HG03139 (cell line): ENCODE data around the gene PCDH19.

Source experiments
- ATAC-seq: cut with Tn5 transposase; IDR thresholded peaks from one replicate; pipeline ENCODE4 v1.9.1; 2021; ENCODE audit not compliant: unreplicated experiment

The PCDH19 gene

DNA sequence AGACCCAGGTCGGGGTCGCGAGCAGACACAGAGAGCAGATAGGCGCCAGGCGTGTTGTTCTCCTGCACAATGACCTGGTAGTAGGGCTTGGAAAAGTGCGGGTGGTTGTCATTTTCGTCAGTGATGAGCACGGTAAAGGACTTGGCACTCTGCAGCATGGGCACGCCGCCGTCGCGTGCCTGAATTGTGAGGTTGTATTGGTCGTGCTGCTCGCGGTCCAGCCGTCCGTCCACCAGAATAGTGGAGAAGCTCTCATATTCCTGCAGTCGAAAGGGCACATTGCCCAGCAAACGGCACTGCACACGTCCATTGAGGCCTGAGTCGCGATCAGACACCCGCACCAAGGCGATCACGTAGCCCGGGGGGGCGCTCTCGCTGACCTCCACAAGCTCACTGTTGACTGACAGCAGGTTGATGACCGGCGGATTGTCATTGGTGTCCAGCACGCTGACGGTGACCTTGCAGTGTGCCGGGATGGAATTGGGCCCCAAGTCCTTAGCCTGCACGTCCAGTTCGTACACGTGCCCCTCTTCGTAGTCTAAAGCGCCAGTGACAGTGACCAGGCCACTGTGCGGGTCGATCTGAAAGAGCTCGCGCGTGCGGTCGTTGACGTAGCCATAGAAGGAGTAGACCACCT lies 2.8 kb downstream of the PCDH19 start:
- no peak for ATAC-seq

DNA sequence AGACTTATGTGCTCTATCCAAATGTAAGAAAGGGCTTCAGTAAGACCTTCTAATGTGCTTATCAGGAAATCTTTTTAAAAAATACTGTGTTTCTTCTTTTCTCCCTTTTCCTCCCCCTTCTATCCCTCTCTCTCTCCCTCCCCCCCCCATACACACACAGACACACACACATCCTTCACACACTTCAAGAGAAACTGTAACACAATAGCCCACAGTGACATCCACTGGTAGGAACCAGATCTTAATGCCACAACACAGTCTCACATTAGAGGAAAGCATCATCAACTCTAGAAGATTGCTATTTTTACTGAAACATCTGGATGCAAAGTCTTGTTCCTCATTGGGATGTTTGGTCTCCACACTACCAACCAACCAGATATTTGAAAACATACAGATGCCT lies 4.6 kb downstream of the PCDH19 start:
- ATAC-seq = no peak

DNA sequence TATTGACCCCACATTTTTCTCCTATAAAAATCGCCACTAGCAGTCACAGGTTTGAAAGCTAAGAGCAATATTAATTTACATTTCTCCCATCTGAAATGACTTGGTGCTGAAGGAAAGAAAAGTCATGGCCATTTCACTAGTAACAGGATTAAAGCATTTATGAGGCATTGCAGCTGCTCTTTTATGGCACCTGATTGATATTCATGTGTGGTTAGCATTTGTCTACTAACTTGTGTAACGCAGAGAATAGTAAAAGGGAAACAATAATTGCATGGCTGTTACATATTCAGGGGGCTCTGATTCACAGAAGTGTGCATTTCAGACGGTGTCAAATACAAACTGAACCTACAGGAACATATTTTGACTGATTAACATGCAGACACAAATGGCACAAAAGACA lies 5.2 kb downstream of the PCDH19 start:
- no peak for ATAC-seq

DNA sequence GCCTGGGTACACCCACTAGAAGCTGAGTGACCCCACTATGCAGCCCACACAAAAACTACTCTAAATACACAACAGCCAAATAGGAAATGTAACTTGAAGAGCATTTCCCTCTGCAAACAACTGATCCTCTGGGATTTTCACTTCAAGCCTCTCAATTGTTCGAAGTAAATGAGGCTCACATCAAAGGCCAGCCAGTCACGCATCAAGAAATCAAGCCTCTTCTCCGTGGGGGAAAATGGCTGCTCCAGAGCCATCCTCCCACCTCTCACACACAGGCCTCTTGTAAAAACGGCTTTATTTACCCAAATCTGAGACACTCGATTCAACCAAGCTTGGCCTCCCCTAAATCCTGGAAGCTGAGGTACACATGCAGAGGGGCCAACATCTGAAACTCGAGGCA lies 14.3 kb downstream of the PCDH19 start:
- no peak for ATAC-seq

DNA sequence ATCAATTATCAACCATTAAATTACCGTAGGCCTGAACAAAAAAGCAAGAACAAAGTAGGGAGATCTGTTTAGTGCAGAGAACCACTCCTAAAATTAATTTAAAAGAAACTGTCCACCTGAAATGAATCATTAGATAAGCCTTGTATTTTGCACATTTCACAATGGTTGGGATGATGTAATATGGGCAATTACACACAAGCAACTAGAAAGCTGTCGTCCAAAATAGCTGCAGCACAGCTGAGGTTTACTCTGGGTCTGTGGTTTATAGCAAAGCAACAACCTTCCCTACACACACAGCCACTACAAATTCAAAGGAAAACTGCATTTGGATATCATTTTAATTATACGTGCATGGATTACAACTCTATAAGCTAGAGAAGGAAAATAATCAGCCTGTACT lies 28.5 kb downstream of the PCDH19 start:
- ATAC-seq = no peak

DNA sequence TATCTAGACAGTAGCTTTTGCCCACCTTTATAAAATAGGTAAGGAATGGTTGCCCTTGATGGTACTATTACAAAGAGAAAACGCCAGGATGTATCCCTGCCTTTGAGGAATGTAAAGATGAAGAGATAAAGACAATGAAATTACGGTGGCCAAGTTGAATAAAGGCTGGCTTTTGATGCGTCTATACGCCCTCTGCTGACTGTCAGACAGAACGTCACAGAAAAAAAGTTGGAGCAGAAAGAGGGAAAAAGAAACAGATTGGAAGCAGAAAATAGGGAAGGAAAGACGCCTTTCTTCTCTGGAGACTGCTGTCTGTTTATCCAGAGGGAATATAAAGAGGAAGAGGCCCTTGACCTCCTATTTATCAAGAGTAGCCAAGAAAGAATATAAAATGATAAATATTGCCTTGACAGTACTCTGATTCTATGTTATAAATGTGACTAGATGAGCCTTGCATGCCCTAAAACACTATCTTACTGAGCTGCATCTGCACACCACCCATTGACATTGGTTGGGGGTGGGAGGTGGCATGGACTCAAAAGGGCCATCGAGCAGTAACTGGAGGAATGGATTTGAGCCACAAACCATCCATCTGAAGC lies 30.6 kb downstream of the PCDH19 start:
- no peak for ATAC-seq

DNA sequence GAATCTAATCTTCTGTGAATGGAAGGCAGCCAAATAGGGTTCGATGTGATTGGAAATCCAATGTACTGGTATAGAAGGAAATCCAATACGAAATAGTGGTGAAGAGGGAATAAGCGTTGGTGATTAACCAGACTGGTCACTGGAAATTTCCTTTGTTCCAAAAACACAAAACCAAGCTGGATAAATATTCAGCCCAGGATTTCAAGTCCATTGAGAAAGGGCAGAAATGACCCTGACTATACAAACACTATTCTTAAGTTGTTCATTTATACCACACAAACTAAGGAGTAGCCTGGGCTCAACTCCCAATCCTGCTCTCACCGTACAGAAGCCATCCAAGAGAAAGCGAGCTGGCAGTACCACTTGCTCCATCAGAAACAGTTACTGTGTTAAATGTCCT lies 32.2 kb downstream of the PCDH19 start:
- ATAC-seq = no peak

DNA sequence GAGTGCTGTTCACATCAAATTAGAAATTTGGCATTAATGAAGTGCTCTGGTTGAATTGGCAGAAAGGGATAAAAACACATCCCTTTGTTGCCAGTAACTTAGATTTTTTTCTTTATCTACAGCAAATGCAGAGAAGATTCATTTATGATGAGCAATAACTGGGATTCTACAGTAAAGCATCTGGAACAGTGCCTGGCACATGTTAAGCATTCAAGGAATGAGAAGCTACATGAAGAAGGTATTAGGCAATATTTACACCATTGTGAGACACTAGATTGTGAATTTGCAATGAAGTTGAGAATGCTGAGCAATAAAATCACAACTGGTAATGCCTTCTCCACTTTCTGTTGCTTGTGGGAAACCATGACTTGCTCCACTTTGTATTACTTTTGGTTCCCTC lies 33.5 kb downstream of the PCDH19 start:
- no peak for ATAC-seq

DNA sequence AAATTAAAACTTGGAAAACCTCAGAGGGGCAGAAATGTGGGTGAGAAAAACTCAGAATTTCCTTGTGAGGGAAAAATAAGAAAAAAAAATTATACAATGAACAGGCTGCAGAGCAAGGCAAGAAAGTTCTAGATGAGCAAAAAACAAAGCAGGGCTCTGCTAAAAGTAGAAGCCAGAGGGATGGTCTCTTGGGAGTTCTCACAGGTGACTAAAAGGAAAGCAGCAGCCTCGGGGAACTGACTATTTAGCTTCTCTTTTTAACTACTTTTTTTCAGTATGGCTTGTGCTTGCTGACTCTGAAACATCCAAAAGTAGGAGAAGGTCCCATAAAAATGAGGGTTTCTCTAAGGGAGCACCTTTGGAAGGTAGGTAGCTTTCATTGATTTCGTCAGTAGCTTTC lies 36.4 kb downstream of the PCDH19 start:
- ATAC-seq = no peak

DNA sequence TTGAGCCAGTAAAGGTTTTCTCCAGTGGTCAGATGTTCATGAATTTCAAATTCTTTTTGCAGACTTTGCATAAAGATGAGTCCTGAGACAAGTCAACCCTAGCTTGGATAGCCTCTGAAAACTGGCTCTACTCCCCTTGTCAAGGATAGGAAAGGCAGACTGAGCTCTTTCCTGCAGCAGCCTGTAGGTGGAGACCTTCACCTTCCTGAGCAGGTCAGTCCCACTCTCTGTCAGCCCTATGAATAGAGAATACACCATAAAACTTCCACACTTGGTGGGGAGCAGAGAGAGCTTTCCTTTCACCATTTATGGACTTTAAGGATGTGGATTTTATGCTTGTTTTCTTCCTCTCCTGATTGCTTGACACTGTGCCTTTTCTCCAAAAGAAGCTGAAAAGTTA lies 41.9 kb downstream of the PCDH19 start:
- no peak for ATAC-seq

DNA sequence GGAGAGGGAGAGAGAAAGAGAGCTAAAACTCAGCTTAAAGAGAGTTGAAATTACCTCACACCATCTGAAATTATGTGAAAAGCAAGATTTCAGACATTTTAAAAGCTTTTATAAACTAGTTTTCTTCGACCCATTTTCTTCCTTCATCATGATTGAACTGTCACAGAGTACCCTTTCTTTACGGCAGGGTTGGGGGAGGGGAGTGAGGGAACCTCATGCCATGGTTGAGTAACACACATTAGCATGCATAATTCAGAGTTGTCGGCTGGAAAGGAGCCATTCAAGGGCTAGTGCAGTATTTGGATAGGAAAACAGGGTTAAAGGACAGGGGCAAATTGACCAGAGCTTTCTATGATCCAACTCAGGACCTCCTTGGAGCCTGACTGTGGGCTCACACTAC lies 46.2 kb downstream of the PCDH19 start:
- no peak for ATAC-seq

DNA sequence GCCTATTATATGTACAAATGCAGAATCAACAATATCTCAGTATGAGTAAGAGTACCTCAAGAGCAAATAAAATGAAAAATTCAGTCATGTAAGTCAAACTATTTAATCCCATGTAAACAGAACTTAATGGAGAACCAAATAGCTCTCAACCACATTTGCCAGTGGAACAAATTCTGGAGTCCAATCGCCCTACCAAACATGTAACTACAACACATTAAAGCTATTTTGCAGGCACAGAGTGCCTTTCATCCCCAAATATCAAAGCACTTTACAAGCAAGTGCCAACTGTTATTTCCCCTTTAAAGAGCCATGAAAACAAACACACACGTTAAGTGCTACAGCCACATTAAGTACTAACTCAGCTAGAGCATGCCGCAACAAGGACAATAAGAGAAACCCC lies 51.3 kb downstream of the PCDH19 start:
- ATAC-seq = no peak

DNA sequence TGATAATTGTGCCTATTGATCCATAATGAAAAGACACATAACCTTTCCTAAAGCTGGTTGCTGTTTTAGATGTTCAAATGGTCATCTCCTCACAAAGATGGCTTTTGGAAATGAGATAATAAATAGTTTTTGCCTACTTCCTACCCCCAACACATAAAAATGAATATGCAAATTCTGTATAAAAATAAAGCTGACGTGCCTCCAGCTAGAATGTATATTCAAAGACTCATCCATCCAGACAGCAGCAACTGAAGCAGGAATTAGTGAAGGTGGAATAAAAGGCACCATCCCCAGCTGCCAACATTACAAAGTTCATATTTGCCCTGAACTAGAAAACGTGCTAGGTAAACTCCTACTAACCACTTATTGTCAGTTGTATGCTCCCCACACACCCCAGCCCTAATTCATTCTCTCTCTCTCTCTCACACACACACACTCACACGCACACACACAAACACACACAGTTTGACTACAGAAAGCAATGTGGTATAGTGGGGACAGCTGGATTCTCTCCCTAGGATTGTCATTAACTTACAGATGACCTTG lies 53.6 kb downstream of the PCDH19 start:
- ATAC-seq = no peak

DNA sequence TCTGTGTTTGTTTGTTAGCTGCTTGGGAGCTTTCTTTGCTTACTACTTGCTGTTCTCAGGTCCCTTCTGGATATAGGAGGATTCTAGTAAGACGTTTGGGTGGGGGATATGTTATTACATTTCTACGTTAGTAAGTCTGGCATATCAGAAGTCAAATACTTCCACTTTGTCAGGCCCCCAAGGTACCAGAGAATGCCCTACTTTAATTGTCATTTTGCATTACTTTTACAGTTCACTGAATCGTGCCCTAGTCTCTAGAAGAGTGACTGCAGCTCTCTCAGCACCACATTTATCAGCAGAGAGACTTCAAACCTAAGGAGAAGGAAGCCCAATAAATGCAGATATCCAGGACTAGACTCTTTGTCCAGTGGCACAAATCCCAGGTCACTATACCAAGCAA lies 54.4 kb downstream of the PCDH19 start:
- no peak for ATAC-seq

DNA sequence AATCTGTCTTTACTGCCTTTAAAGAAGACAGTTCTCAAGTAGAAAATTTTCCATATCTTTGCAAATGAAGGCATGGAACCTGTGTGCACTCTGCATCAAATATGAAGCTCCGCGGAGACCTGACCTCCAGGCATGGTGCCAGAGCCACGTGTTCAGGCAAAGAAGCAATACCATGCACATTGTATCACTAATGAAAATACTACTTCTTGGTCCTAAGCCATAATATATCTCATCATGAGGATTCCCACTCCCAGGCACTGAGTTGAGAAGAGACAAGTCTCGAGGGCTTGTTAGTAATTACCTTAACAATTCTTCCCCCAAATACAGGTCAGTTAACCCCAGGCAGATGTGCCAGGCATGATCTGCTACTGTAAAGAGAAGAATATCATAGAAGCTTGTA lies 56.7 kb downstream of the PCDH19 start:
- no peak for ATAC-seq

DNA sequence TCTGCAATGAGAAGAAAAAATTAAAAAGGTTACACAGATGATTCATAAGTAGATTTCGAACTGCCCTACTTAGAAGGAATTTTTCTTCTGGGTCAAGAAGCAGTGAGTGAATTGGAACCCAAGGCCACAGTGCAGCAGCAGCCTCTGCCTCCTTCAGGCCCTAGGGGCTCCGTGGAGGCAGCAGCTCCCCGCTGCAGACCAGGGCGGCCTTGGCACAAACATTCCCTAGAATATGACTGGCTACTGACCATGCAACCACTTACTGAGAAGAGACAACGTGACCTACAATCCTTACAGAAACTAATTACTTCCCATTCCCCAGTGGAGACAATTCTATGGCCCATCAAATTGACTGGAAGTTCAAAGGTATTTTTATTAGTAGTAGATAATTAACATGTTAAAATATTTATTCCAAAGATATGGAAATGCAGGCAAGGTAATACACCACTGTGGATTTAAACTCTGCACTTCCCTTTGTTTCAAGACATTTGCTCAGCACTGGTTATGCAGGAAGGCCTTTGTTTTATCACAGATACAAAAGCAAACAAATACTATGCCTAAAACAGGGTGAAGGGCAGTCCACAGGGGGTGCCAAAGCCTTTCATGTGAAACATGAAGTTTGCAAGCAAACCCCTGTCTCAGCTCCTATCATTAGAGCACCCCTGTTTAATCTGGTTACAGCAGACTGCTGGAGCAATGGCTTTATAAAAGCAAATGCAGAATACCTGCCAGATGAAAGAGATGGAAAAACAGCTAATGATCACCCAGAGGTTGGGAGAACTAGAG lies 59.2 kb downstream of the PCDH19 start:
- no peak for ATAC-seq

DNA sequence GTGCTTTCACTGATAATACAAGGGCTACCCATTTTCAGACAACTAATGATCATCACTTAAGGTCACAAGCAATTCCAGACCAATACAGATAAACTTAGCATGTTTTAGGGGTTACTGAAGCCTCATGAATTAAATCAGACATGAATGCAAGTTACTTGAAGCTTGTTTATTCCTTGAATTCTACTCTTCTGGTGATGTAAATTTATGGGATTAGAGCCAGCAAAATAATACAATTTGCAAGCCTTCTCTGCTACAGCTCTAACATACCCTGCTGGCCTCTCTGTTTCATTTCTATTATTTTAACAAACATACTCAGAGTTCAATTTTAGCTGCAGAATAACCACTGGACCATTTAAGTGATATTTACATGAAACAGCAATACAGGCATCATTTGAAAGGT lies 60.7 kb downstream of the PCDH19 start:
- ATAC-seq = no peak

DNA sequence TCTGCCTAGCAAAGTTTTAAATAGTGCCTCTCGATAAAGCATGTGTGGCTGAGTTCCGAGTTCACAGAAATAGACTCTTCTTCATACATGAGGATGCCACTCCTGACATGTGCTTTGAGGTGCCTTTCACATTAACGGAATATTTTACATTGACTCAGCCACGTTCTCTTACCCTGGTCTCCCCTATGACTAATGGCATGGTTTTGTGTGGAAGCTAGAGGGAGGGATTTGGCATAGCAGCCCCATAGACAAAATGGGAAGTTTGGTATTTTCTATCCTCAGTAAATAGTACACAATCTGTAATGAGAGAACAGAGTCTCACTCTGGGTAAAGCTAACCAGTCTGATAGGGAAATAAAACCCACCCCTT lies 68.9 kb downstream of the PCDH19 start:
- ATAC-seq = no peak

DNA sequence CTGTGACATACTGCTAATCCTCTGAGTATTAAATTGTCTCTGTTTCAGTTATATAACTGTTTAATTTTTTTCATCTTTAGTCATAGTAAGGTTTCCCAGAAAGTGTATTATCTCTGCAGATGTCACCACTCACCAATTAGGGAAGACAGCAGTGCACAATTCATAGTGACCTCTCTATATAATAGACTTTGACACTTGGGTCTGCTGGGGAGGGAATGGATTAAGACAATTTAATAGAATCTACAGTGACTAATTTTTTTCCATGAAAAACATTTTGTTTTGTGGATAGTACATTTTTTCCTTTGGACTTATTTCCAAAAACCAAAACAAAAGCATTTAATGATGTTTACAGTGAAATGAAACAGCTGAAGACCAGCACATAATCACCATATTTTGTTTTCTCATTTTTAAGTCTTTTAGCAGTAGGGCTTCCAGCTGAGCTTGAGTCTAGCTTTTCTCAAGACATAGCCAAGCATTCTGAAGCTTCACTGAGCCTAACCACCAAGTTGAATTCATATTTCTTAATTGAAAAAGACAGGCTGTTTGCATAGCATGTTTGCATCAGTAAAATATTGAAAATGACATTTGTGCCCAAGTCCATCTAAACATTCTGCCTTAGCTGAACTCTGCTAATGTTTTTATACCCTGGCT lies 69.5 kb downstream of the PCDH19 start:
- ATAC-seq = no peak

DNA sequence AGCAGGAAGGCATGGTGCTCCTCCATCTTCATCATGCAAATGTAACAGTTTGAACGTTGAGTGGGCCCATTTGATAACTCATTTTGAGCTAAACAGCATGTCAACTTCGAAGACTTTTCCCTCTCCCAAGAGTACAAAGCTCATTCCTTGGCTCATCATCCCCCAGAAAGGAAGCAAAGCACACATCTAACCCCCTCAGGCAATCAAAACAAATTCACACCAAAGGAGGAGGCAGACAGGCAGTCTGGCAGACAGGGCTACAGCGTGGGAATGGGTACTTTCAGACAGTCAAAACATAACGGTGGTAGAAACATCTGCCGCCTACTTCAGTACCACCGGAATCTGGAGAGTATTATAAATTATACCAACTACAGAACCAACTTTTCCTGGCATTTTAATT lies 81.7 kb downstream of the PCDH19 start:
- no peak for ATAC-seq

DNA sequence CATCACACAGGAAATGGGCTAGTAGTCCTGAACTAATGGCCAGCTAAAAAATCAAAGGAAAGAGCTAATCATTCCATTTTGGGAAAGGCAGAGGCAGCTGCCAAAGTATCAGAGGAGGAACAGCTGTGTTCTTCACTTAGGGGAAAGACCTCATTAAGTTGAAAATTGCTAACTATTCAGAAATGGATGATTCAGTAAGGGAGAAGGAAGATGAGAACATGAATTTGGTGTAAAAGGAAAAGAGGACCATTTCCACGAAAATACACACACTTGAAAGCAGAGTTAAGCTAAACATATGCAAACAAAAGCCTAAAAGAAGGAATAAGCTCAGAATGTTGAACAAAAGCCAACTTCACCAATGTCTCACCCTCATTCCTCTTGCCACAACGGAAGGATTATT lies 90.4 kb downstream of the PCDH19 start:
- no peak for ATAC-seq

DNA sequence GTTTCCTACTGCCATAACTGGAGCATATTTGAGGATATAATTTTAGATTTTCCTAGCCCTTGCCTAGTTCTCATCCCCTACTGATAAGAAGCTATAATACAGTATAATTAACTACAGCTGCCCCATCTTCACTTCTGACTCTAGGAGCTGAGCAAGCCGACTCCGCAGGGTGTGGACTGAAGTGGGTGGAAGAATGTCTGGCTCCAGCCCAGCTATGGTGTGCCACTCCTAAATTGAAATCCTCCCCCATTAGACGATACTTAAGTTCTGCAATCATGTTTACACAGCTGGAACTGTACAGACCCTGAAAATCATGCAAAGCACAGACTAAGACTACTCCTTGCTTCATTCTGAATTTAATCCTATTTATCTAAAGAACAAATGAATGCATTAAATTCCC lies 93.1 kb downstream of the PCDH19 start:
- ATAC-seq = no peak
